HepG2 (cell line): ENCODE measurements around the gene PXK. TPM values are rescaled to one million over a fixed set of nuclear protein-coding genes. Genes with fewer than 3 reads are reported as not detected.

Experiments
- GLMP ChIP-seq: sonication (generic); formaldehyde crosslinking; IDR thresholded peaks from 2 replicates; pipeline ENCODE4 v1.9.0; 2021; ENCODE audit warnings: missing genetic modification reagents, mild to moderate bottlenecking, borderline replicate concordance
- KAT8 ChIP-seq: IDR thresholded peaks from 2 replicates; pipeline ENCODE4 v1.6.1; 2016; ENCODE audit warnings: missing genetic modification reagents, missing compliant biosample characterization
- PAXIP1 ChIP-seq: sonication (generic); formaldehyde crosslinking; conservative IDR thresholded peaks from 2 replicates; pipeline ENCODE4 v1.4.0; 2020; ENCODE audit warnings: mild to moderate bottlenecking, missing genetic modification reagents, moderate library complexity
- TBP ChIP-seq: sonication (generic); formaldehyde crosslinking; IDR thresholded peaks from 2 replicates; pipeline ENCODE4 v1.5.0; 2020; ENCODE audit warnings: missing genetic modification reagents
- ZBTB42 ChIP-seq: sonication (generic); formaldehyde crosslinking; IDR thresholded peaks from 2 replicates; pipeline ENCODE4 v1.5.0; 2020; ENCODE audit warnings: mild to moderate bottlenecking, missing genetic modification reagents
- ZFP82 ChIP-seq: sonication (generic); formaldehyde crosslinking; IDR thresholded peaks from 2 replicates; pipeline ENCODE4 v1.5.1; 2020; ENCODE audit warnings: mild to moderate bottlenecking, missing genetic modification reagents, borderline replicate concordance
- ZNF503 ChIP-seq: sonication (generic); formaldehyde crosslinking; IDR thresholded peaks from 2 replicates; pipeline ENCODE4 v1.4.0; 2020; ENCODE audit warnings: missing genetic modification reagents
- ZNF550 ChIP-seq: sonication (generic); formaldehyde crosslinking; IDR thresholded peaks from 2 replicates; pipeline ENCODE4 v1.4.0; 2020; ENCODE audit warnings: mild to moderate bottlenecking, missing genetic modification reagents, borderline replicate concordance
- polyA plus RNA-seq, 8 experiments: library from polyadenylated mRNA; depleted of rRNA in 3 of 8; stranded (reverse) in 7 of 8; unstranded in 1 of 8; fragments of >200 nt; fragmentation: Illumina TruSeq in 4 of 8; extraction: Trizol in 4 of 8; gene quantifications; 2 replicates each; pipeline versions ENCODE4 v1.2.1 to v1.2.3, GENCODE V29; 2011 to 2016; ENCODE audit warnings: low read depth in 4 of 8, missing spikeins in 1 of 8, mixed read lengths in 1 of 8; ENCODE audit not compliant: insufficient read depth in 1 of 8
- total RNA-seq, 5 experiments: library from RNA; depleted of rRNA; stranded (reverse); fragments of >200 nt; fragmentation: Illumina TruSeq; extraction: Trizol; gene quantifications; 2 replicates each; pipeline ENCODE4 v1.2.3, GENCODE V29; 2016; ENCODE audit warnings: low read depth in 1 of 5
- TF ChIP-seq, protein P1 (sequence below): sonication (generic); formaldehyde crosslinking; IDR thresholded peaks from 2 replicates; pipeline ENCODE4 v1.5.0; 2020; ENCODE audit warnings: mild to moderate bottlenecking, missing genetic modification reagents, borderline replicate concordance
- TF ChIP-seq, protein P2 (sequence below): sonication (generic); formaldehyde crosslinking; IDR thresholded peaks from 2 replicates; pipeline ENCODE4 v1.4.0; 2020; ENCODE audit warnings: mild to moderate bottlenecking, missing genetic modification reagents

The PXK gene
- total and polyA plus RNA-seq, 2 of the 13 experiments (the other 11 are each of a cell fraction or from before 2014, with no cell fraction given): 6.4 to 18.6 TPM

- TF ChIP-seq GLMP (CRISPR knock-in tag) (no peak), KAT8 (peak; percentile 81), TBP (no peak), ZNF550 (CRISPR knock-in tag) (no peak), ZFP82 (no peak), PAXIP1 (CRISPR knock-in tag) (peak; percentile 95), ZBTB42 (CRISPR knock-in tag) (no peak), ZNF503 (CRISPR knock-in tag) (peak; percentile 96)
- TF ChIP-seq, protein P1, sequence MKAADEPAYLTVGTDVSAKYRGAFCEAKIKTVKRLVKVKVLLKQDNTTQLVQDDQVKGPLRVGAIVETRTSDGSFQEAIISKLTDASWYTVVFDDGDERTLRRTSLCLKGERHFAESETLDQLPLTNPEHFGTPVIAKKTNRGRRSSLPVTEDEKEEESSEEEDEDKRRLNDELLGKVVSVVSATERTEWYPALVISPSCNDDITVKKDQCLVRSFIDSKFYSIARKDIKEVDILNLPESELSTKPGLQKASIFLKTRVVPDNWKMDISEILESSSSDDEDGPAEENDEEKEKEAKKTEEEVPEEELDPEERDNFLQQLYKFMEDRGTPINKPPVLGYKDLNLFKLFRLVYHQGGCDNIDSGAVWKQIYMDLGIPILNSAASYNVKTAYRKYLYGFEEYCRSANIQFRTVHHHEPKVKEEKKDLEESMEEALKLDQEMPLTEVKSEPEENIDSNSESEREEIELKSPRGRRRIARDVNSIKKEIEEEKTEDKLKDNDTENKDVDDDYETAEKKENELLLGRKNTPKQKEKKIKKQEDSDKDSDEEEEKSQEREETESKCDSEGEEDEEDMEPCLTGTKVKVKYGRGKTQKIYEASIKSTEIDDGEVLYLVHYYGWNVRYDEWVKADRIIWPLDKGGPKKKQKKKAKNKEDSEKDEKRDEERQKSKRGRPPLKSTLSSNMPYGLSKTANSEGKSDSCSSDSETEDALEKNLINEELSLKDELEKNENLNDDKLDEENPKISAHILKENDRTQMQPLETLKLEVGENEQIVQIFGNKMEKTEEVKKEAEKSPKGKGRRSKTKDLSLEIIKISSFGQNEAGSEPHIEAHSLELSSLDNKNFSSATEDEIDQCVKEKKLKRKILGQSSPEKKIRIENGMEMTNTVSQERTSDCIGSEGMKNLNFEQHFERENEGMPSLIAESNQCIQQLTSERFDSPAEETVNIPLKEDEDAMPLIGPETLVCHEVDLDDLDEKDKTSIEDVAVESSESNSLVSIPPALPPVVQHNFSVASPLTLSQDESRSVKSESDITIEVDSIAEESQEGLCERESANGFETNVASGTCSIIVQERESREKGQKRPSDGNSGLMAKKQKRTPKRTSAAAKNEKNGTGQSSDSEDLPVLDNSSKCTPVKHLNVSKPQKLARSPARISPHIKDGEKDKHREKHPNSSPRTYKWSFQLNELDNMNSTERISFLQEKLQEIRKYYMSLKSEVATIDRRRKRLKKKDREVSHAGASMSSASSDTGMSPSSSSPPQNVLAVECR (CRISPR knock-in tag): no peak; the same call in 1 of the 2 replicates
- TF ChIP-seq, protein P2, sequence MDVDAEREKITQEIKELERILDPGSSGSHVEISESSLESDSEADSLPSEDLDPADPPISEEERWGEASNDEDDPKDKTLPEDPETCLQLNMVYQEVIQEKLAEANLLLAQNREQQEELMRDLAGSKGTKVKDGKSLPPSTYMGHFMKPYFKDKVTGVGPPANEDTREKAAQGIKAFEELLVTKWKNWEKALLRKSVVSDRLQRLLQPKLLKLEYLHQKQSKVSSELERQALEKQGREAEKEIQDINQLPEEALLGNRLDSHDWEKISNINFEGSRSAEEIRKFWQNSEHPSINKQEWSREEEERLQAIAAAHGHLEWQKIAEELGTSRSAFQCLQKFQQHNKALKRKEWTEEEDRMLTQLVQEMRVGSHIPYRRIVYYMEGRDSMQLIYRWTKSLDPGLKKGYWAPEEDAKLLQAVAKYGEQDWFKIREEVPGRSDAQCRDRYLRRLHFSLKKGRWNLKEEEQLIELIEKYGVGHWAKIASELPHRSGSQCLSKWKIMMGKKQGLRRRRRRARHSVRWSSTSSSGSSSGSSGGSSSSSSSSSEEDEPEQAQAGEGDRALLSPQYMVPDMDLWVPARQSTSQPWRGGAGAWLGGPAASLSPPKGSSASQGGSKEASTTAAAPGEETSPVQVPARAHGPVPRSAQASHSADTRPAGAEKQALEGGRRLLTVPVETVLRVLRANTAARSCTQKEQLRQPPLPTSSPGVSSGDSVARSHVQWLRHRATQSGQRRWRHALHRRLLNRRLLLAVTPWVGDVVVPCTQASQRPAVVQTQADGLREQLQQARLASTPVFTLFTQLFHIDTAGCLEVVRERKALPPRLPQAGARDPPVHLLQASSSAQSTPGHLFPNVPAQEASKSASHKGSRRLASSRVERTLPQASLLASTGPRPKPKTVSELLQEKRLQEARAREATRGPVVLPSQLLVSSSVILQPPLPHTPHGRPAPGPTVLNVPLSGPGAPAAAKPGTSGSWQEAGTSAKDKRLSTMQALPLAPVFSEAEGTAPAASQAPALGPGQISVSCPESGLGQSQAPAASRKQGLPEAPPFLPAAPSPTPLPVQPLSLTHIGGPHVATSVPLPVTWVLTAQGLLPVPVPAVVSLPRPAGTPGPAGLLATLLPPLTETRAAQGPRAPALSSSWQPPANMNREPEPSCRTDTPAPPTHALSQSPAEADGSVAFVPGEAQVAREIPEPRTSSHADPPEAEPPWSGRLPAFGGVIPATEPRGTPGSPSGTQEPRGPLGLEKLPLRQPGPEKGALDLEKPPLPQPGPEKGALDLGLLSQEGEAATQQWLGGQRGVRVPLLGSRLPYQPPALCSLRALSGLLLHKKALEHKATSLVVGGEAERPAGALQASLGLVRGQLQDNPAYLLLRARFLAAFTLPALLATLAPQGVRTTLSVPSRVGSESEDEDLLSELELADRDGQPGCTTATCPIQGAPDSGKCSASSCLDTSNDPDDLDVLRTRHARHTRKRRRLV (CRISPR knock-in tag): no peak
Observed at GRCh38 chr3:58471025-58471887, 138.6 kb downstream of the PXK start (continued).
